IPS-NIHi7 (cell line): ENCODE results near the gene DIDO1.

ENCODE experiments used
- DNase-seq: peaks from one replicate; pipeline ENCODE4 v3.0.0; 2012; ENCODE audit warnings: mixed read lengths; ENCODE audit errors: extremely low spot score

DIDO1 gene

DNA sequence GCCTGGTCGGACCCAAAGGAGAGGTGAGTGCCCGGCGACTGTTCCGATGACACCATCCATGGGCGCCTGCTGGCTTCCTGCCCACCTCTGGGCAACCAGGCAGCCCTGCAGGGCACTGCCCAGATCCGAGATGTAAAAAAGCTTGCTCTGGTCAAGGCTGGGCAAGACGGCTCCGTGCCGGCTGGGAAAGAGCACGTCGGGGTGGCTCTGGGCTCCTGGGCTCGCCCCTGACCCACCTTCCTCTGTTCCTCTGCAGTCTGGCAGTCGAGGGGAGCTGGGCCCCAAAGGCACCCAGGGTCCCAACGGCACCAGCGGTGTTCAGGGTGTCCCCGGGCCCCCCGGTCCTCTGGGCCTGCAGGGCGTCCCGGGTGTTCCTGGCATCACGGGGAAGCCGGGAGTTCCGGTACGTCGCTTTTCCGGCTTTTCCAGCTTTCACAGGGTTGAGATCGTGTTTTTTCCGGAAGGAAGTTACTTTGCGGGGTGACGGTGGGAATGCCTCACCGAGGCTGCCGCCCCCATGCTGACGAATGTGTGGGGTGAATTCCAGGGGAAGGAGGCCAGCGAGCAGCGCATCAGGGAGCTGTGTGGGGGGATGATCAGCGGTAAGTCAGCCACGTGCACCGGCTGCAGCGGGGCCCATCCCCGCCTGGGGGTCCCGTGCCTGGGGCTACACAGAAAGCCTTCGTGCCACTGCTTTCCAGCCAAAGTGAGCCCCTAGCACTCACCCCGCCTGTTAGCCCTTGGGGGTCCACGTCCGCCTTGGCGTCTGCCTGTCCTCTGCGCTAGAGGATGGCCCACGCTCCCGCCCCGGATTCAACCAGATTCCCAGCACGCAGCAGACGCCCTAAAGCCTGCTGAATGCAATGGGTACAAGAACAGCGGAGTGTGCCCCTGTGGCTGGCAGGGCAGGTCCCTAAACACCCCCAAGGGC is 90.1 kb downstream of the DIDO1 start:
- no peak for DNase-seq

DNA sequence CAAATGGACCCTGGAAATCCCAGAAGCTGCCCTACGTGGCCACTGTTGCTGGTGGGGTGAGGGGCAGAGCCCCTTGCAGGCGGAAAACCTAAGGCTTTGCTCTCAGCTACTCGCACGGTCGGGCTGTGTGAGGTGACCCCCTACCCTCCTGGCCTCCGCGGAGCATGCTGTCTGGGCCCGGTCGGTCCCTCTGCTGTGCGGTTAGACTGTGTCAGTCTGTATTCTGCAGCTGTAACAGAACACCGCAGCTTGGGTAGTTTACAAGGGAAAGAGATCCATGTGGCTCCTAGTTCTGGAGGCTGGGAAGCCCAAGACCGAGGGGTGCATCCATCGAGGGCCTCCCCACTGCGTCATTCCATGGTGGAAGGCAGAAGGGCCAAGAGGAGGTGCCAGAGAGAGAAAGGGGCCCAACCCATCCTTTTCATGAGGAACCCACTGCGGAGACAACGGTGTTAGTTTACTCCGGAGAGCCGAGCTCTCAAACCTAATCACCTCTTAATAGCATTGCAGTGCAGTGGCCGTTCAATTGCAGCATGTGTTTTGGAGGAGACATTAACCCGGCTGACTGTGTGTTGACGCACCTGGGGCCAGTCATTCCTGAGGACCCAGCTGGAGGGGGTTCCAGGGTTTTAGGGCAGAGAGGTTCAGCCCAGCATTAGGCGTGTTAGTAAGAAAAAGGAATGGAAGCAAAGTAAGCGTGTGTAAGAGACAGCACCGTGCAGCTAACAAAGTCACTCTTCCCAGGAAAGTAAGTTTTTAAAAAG is 91.2 kb downstream of the DIDO1 start:
- DNase-seq: no peak

DNA sequence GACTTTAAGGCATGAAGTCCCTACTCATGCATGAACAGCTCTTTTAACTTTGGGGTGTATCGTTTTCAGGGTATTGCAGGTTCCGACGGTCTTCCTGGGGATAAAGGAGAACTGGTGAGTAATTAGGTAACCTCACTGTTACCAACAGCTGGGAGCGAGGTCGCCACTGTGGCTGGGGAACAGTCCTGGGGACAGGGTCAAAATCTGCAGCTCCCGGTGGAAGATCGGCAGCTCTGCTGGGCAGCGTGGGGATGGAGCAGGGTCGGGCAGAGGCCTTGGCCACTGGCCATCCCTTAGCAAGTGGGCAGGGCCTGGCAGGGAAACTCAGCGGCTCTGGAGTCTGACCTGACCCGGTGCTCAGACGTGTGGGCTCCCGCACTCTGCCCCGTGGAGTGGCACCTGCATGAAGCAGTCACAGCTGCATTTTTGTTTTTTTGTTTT is 93.3 kb downstream of the DIDO1 start:
- DNase-seq: no peak

DNA sequence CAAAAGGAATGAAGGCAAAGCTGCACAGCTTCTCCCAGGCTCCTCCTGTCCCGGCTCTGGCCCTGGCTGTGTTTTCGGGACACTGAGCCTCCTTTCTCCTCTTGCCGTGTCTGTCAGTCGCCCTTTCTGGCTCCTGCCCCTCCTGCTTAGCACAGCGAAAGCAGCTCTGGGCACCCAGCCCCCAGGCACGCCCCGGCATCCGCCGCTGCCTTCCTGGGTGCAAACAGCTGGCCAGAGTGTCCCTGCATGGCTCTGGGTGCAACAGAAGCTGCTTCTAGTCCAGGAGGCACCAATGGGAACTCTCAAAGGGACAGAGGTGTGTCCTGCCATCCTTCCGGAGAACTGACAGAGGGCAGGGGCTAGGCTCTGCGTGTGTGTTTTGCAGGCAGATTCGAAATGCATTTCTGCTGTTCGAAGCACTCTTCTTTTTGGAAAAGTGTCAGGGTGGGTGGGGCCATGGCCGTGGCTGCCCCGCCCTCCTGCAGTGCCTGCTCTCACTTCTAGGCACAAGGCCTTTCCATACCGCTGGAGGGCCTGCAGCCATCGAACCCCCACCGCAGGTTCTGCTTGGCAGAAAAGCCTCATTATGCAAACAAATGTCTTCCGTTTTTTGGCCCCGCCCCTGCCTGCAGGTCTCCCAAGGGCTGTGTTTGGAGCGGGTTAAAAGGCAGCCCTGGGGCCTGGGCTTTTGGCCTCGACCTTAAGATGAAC is 93.9 kb downstream of the DIDO1 start:
- peak; percentile 49 for DNase-seq

DNA sequence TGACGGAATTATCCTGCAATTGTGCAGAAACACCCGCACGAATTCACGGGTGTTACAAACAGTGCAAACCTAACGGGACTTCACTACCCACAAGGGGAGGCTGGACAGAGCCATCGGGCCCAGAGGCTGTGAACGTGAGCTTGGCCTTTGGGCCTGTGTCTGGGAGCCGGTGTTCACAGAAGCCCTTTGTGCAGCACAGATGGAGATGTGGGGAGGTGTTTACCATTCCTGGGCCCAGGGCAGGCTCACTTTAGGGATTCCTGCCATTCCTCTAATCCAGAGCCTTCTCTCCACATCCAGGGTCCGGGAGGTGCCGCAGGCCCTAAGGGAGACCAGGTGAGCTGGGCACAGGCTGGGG is 94.5 kb downstream of the DIDO1 start:
- DNase-seq: no peak

DNA sequence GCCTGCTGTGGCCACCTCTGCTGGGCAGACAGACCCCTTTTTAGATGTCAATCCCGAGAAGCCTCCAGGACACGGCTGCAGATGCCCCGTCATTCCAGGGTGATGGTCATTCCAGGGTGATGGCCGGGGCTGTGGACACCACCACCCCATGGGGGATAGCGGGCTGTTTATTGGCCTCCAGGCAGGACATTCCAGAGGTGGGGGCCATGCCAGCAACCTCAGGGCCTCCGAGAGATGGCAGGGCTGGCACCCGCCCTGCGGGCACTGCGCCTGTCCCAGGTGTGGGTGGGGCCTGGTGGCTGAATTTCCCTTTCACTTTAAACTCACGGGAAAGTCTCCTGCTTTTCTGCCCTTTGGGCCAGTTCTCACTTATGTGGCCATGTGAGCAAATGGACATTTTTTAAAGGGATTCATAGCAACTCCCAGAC is 94.9 kb downstream of the DIDO1 start:
- no peak for DNase-seq

DNA sequence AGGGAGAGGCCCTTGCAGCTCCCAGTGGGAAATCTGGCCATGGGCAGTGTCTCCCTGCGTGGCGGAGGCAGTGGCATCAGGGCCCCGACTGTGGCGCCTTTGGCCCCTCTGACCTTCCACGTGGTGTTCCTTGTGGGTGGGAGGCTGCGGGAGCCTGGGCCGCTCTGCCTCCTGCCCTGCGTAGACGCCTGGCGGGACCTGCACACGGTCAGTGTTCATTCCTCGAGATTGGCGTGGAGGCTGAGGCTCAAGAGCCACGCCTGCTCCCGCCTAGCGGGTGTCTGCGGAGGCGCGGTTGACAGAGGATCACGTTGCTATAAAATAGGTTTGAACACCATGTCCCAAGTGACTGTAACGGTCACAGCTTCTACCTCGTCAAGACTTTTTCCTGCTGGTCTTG is 95.5 kb downstream of the DIDO1 start:
- DNase-seq: no peak

DNA sequence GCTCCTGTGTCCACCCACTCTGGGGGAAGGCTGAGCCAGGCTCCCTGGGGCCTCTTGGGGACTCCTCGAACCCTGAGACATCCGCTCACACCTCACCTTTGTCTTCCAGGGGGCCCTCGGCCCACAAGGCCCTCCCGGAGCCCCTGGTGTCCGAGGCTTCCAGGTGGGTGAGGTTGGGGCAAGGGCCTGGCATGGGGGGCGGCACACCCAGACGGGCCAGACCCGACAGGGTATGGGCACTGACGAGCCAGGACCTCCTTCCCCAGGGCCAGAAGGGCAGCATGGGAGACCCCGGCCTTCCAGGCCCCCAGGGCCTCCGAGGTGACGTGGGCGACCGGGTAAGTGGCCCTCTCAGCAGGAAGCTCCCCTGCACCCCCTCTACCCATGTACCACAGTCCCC is 96.1 kb downstream of the DIDO1 start:
- DNase-seq: no peak

DNA sequence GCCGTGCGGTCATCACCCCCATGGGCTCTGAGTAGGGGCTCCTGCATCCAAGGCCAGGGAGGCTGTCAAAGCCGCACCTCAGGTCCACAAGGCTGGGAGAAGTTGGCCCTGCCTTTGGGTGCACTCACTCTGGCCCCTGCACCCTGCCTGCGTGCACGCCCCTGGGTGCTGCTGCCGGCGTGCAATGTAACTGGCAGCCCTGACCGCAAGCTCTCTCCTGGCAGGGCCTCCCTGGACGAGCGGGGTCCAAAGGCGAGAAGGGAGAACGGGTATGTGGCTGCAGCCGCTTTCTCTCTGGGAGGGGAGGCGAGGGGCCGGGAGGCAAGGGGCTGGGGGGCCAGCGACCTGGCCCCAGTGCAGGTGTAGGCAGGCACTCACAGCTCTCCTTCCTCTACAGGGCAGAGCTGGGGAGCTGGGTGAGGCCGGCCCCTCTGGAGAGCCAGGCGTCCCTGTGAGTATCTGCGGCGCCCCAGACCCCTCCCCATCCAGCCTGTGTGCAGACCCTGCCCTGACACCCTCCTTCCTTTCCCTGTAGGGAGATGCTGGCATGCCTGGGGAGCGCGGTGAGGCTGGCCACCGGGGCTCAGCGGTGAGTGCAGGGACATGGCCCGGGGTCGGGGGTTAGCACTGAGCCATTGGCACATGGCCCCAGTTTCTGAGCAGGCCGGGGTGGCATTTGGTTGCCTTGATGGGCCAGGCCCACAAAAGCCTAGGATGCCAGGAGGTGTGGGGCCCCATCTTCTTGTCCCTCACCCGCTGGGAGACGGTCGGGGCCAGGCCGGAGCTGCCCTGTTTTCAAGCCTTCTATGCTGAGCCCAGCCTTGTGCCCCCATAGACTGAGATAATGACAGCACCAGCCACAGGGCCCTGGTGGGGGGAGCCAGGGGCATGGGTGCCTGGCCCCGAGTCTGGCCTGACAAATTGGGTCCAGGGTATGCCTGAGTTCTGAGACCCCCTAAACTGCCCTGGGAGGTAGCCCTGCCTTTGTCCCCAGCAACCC is 96.8 kb downstream of the DIDO1 start:
- no peak for DNase-seq

DNA sequence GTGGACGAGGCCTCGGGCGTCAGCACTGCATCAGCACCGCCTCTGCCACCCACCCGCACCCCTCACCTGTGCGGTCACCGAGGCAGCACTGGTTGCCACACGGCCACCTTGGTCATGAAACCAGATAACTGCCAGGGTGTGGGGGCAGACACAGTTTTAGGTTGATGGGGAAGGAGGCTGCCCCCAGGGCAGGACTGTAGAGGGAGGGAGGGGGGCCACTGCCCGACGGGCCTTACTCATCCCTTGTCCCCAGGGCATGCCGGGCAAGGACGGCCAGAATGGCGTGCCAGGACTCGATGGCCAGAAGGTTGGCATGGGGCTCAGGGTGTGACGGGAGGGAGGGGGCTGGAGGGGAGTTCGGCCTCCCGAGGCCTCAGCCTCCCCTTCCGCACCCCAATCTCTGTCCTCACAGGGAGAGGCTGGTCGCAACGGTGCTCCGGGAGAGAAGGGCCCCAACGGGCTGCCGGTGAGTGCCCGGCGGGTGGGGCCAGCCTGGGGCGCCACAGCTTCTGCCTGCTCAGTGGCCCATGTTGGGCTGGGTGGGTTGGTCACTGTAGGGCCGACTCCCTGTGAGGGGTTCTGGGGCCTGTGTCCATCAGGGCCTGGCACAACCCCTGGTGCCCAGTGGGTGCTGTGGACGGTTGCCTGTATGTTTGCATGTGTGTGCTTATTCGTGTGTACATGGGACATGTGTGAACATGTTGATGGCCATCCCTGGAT is 97.6 kb downstream of the DIDO1 start:
- no peak for DNase-seq

DNA sequence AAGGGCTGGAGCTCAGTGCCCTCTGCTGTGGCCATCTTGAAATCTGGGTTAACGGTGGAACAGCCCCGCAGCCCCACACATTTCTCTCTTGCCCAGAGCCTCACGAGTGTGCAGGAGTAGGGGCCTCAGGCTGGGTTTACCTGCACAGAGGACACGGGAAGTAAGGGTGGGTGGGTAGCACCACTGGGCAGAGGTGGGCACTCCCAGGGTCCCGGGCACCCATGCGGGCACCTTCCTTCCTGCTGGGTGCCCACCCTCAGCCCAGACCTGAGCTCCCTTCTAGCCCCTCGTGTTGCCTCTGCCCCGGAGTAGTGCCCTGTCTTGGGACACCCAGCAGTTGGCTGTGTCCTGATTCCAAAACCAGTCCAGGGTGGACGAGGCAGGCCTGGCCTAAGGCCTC is 98.3 kb downstream of the DIDO1 start:
- DNase-seq: no peak
